Nucleus accumbens (tissue), 56 donors: Measurements from ENCODE around the gene DNAJC7.

Experiments
- DNase-seq, 56 donors: peaks; one replicate each; lab custom pipeline; 2025; lab: John Stamatoyannopoulos, UW

Gene DNAJC7, protein sequence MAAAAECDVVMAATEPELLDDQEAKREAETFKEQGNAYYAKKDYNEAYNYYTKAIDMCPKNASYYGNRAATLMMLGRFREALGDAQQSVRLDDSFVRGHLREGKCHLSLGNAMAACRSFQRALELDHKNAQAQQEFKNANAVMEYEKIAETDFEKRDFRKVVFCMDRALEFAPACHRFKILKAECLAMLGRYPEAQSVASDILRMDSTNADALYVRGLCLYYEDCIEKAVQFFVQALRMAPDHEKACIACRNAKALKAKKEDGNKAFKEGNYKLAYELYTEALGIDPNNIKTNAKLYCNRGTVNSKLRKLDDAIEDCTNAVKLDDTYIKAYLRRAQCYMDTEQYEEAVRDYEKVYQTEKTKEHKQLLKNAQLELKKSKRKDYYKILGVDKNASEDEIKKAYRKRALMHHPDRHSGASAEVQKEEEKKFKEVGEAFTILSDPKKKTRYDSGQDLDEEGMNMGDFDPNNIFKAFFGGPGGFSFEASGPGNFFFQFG

DNA sequence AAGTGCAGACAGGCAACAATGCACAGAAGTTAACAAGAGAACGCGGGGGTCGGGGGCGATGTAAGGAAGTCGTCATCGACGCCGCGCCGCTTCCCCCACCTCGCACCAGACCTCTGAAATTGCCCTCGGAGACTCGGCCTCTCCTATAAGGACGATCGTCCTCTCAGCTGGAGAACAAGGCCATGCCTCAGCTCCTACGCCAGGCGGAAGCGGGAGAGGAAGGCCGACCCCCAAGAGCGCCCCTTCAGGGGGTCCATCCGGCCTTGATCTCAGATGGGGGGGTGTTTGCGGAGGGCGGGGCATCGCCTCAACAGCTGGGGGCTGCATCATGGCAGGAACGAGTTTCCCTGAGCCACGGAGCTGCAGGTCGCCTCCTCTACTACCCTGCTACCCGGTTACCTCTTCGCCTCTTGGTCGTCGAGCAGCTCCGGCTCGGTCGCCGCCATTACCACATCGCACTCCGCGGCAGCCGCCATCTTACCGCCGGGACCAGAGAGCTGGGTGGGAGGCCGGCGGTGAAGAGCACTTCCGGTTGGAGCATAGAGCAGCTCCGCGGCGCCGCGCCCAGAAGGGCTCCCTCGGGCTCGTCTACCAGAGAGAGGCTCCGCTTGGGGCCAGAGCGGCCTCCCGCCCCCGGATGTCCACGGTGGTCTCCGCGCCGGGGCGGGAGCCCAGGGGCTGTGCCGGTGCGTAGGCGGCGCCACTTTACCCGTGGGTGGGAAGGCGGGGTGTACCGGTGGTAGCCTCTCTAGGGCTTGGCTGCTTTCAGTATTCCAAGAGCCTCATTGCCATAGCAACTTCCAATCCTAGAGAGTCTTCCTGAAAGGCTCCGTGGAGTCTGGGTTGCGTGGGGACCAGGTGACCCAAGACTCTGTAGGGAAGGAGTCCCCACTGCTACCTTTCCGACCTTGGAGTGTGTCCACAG lies at the start of gene DNAJC7:
TSS of gene DNAJC7 (minus strand) at position 499 of the 925 bp plus-strand sequence. CDS start at position 476, 23 bp downstream.
- peak; percentile 64 to 99 (median 89) for DNase-seq

DNA sequence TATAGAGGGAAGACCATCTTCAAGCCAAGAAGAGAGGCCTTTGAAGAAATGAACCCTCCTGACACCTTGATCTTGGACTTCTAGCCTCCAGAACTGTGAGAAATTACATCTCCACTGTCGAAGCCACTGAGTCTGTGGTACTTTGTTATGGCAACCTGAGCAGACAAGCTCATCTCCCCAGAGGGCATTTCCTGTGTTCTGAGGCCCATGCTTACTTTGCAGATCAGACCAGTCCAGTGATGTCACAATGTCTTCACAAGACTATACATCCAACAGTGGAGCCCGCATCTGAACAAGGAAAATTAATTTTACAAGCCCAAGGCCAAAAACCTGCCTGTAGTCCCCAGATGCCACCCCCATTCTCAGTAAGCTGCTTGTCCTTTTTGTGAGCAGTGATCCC lies 48.0 kb upstream of the DNAJC7 start:
- no peak for DNase-seq

DNA sequence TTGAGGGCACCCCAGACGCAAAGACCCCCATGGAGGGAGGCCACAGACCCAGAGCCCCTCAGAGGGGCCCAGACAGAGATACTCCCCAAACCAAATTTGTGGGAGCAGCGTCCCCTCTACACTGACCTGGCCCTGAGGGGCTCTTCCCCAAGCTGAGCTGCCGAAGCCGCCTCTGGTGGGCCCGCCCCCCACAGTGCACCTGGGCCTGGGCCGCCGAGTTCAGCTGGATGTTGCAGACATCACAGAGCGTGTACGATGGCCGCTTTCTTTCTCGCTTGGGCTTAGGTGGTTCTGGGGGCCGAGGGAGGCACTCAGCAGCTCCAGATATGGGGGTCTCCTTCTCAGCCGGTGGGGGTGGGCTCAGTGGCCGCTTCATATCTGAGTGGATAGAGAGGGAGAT lies 45.4 kb upstream of the DNAJC7 start:
- no peak for DNase-seq

DNA sequence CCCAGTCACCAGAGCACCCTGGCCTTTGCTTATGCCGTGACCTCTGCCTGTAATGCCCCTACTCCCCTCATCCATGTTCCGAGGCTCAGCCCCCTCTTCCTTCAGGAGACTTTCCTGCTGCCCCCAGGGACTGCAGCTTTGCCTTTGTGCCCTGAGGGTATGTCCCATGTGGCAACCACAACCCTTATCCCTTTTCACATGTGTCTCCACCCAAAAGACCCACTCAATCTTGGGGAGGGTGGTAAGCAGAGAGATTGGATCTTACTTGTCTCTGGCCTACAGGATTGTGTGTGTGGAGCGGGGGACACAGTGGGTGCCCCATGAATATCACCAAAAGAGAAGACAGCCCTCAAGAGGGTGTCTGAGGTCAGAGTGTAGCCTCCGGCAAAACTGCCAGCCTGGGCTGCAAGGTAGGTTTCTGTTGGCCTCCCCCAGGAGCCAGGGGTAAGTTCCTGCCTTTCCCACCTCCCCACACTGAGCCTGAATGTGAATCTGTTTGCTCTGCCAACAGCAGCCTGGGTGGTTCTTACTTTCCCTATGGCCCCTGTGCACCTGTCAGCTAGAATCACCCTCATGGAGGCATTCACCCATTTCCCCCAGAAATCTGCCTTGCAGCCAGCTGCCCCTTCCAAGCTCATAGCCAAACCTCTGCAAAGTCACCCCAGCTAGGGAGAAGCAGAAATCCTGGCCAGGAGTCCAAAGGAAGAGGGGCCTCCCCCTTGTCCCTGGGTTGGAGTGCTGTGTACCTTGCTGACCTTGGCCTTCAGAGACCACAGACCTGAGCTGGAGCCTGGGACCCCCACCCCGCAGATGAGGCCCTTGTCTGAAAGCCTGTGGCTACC lies 44.6 kb upstream of the DNAJC7 start:
- DNase-seq = no peak

DNA sequence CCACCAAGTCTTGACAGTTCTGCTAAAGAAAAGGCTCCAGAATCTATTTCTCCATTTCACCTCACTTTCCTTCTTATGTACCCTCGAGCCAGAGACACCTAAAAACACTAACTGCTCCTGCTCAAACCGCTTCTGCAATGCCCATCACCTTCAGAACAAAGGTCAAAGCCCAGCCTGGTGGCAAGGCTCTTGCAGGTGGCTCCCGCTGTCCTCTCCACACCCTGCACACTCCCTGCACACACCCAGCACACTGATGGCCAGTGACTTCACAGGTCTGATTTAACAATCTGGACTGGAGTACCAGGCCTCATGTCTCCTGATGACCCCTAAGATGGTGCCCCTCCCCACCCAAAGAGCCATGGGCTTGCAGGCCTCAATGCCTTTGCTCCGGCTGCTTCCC lies 43.0 kb upstream of the DNAJC7 start:
- DNase-seq = no peak

DNA sequence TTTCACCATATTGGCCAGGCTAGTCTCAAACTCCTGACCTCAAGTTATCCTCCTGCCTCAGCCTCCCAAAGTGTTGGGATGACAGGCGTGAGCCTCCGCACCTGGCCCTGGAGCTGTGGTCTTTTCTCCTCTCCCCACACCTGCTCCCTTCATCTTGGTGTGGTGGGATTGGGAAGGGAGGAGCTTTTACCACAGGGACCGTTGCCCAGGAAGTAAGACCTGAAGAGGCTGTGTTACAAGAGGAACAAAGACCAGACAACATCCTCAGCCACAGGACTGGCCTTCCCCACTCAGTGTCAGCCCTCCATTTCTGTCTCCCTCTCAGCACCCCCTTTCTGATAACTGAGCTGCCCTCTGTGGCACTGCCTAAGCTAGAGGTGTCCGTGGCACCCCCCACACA lies 42.6 kb upstream of the DNAJC7 start:
- no peak for DNase-seq

DNA sequence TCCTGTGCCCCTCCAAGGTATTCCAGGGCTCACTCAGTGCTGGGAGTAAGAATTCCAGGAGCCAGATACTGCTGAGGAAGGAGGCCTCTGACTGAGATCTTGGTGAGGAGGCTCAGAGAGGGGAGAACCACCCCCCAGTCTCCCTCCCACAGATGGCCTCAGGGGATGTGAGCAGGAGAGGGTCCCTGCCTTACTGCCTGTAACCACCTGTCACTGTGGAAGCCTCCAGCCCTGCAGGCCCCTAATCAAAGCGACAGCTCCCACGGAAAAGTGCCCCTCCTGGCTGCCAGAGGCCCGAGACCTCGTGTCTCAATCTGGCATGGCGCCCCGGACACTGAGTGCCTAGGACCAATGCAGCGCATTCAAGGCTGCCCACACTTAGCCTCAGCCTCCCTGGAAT lies 40.8 kb upstream of the DNAJC7 start:
- DNase-seq = no peak

DNA sequence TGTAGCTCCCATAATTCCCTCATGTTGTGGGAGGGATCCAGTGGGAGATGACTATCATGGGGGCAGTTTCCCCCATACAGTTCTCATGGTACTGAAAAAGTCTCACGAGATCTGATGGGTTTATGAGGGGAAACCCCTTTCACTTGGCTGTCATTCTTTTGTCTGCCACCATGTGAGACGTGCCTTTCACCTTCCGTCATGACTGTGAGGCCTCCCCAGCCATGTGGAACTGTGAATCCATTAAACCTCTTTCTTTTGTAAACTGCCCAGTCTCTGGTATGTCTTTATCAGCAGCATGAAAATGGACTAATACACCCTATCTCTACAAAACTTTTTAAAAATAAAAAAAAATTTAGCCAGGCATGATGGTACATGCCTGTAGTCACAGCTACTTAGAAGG lies 39.4 kb upstream of the DNAJC7 start:
- no peak for DNase-seq

DNA sequence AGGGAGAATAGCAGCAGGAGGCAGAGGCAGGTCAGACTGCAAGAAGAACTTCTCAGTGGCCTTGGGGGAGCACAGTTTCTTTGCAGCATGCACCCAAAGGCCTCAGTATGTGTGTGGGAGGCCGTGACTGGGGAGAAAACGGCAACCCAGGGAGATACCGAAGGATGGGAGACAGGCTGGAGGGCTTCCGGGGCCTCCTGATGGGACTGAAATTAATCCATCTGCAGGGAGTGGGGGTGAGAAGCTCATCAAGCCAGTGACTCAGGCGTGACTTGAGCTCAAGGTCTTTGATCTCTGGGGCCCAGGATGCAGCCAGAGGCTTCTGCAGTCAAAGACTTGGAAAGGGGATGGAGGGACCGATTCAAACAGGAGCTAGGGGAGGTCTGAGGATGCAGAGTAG lies 38.3 kb upstream of the DNAJC7 start:
- DNase-seq = no peak

DNA sequence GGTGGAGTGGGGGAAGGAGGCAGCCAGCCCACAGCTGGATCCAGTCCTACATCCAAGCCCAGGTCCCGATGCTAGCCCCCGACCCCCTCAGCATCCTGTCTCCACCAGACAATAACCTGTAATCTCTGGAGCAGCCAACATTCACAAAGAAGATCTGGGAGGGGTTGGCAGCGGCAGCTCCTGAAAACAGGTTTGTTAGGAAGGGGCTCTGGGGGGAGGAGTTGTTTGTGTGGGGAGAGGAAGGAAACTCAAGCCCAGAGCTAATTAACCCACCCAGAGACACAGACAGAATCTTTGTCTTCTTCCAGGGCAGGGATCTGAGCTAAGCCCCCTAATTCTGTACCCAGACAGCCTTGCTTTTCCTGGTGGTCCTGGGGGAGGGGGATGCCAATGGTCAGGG lies 37.8 kb upstream of the DNAJC7 start:
- DNase-seq = no peak

DNA sequence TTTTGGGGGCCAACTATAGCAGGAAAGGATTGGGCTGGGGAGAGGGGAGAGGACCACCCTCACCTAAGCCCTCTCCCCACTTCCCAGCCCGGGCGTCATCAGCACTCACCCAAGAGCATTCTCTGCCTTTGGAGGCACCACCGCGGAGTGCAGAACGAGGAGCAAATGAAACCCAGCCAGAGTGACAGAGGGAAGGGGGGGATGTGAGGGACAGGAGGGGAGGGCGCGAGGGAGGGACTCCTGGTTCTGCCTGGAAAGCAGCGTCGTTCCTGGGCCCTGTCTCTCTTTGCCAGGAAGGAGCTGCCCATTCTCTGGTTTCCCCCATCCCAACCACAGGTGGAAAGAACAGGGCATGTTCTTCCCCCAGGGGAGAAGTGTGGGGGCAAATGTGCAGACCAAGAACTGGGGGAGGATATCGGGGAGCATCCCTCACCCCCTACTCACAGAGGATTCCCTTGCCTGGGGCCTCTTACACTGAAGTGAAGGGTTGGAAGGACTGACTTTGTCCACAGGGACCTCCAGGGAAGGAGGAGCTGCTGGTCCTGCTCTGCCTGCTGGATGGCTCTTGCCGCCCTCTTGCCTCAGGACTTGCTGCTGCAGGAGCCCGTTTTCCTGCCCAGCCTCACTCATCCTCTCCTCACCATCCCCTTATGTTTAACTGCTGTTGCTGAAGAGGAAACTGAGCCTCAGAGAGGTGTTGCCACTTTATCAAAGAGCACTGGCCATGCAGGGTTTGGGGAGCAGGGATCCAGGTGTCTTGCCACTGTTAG lies 36.7 kb upstream of the DNAJC7 start:
- no peak for DNase-seq

DNA sequence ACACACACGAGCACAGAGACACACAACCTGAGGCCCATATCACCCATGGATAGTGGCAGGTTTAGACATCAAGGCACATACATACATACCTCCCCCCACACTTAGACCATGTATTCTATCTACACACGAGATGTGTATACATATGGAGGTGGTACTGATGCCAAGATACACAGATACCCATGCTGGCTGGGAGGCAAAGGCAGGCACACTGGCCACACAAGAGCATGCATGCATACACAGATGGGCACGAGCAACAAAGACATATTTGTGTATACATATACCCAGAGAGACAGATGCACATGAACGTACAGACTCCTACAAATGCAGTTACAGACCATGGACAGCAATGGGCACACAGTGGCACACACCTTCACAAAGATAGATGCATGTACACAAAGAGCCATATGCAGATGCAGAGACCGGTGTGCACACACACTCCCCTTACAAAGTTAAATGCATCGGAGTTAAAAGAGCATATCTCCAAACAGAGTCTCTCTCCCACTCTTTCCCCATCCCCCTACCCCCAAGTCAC lies 35.2 kb upstream of the DNAJC7 start:
- DNase-seq = no peak

DNA sequence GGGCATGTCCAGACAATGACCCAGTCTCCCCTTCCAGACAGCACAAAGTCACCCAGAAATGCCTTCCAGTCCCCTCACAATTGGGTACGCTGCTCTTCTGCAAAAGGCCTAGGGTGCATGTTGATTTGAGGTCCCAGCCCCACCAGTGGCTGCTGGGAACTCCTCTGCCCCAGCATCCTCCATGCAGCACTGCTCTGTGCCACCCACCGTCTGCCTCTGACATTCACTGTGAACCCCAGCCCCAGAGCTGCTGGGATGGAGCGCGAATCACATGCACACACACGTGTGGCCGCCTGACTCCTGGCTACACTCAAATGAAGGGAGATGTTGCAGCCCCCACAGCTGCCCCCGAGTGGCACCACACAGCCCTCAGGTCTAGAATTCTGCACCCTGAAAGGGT lies 34.4 kb upstream of the DNAJC7 start:
- DNase-seq = no peak

DNA sequence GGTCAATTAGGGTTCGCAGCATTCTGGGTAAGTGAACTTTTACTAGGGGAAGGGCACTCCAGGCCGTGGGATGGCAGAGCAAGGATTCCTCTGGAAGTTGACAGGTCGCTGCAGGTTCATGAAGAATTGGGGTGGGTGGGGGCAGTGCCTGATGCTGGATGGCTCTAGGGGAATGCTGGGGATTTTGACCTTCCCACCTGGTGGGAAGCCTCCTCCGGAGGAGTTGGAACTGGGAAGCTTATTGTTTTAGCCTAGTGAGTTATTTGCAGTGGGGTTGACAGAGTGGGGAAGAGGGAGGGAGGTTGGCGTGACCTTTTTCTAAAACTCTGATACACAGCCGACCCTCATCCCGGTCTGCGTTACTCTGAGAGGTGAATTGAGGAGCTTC lies 33.8 kb upstream of the DNAJC7 start:
- DNase-seq = no peak

DNA sequence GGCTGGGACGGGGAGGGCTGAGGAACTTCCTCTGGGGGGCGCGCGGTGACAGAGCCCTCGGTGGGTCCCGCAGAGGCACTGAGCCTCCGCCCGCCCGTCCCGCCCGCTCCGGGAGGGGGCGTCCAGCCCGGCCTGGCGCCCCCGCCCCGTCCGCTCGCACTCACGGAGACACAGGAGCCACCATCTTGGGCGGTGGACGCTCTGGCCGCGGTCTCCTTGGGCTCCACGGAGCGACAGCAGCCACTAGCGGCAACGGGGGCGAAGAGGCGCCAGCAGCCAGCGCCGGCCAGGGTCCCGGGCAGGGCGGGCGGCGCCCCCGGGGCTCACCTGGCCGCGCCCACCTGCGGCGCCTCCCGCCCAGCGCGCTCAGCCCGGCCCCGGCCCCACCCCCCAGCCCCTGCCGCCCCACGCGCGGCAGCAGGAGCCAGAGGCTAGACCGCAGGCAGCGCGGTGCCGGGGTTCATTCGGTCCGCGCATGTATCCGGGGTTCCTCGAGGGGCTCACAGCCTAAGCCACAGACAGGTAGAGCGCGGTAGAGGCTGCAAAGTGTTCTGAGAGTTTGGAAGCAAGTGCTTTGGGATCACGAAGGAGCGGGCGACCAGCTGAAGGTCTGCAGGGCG lies 33.3 kb upstream of the DNAJC7 start, which contains the start of gene C17orf113:
TSS of gene C17orf113 (minus strand) at position 209 of the 620 bp plus-strand sequence. CDS start 7,225 bp downstream, outside the sequence.
- peak in 38 of 56 donors; percentile 2 to 69 (median 29) for DNase-seq

DNA sequence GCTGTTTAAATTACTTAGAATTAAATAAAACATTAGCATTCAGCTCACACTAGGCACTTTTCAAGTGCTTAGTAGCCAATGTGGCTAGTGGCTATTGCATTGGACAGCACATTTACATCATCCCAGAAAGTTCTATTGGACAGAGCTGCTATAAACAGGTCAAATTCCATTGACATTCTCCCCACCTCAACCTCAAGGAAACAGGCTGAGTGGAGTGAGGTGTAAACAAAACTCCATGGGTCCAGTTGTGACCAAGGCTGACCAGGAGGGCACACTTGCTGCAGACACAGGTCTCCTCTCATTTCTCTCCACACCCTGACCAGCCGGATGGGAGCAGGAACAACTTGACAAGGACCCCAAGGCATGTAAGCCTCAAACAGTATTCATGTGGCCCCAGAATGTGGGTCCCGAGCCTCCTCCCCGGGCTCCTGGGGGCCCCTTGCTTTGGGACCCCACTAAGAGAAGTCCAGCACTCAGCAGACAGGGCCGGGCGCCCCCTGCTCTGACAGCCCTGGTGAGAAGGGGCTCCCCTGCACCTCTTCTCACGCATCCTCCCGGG lies 32.7 kb upstream of the DNAJC7 start:
- DNase-seq = peak in 1 of 56 donors; percentile 48

DNA sequence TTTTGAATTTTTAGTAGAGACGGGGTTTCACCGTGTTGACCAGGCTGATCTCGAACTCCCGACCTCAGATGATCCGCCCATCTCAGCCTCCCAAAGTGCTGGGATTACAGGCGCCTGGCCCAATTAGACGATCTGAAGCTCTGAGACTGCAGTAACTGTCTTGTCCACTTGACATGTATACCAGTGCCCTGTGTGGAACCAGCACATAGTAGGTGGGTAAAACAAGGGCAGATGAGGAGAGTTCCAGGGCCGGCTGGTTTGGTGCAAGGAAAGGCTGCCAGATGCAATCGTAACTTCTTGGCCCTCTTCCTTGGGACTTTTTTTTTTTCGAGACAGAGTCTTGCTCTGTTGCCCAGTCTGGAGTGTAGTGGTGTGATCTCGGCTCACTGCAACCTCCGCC lies 30.1 kb upstream of the DNAJC7 start:
- no peak for DNase-seq

DNA sequence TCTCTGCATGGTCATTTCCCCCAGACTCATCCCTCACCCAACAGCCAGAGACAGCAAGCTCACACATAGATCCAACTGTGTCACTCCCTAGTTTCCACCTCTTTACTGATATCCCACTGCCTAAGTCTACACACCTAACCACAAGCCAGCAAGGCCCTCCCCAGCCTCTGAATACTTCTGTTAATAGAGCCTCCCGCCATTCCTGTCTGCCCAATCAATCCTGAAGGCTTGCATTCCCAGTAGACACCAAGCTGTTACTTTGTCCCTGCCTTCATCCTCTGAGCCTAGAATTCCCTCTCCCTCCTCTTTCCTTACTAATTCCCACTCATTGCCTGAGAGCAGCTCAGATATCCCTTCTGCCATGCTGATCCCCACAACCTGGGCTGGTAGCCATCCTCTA lies 28.5 kb upstream of the DNAJC7 start:
- DNase-seq = no peak
